ENCODE data around the gene PLAGL1. TPM values are rescaled to one million over a fixed set of nuclear protein-coding genes. Genes with fewer than 3 reads are reported as not detected.
A peak's percentile ranks its signal among the peaks of the same experiment; 100 is the strongest.
"Not testable (repeated sequence)": the region's sequence is repeated elsewhere in the genome, so short reads cannot be mapped to it uniquely, and the experiment has no call there.

PLAGL1 gene
- total RNA-seq, 1 donor from 2014 or later = 10.9 TPM

- ATAC-seq (peak; percentile 43), DNase-seq (peak; percentile 78)
- intact Hi-C loops (cut with micrococcal nuclease) = loop anchor here (2.0 kb wide), 1 partner anchor 439 kb away; no protein-coding TSS in a partner anchor
These were observed 5.4 kb upstream of the PLAGL1 start for GRCh38 chr6:144013486-144013909.

- DNase-seq (no peak), ATAC-seq (no peak)
- intact Hi-C loops (cut with micrococcal nuclease) = loop anchor here (2.0 kb wide), 1 partner anchor 438 kb away; no protein-coding TSS in a partner anchor
These were observed 4.5 kb upstream of the PLAGL1 start for GRCh38 chr6:144012534-144012933.

- intact Hi-C loops (cut with micrococcal nuclease); DNase-seq; ATAC-seq: not testable (repeated sequence)
These were observed 1.6 kb upstream of the PLAGL1 start for GRCh38 chr6:144009628-144010027.

GRCh38 chr6:144008846-144009245 is 787 bp upstream of the PLAGL1 start:
- no peak for ATAC-seq
- intact Hi-C loops (cut with micrococcal nuclease) = no loop called here
- DNase-seq = no peak

GRCh38 chr6:144007478-144008119 is 460 bp downstream of the PLAGL1 start:
- peak; percentile 65 for ATAC-seq
- no peak for DNase-seq
- intact Hi-C loops (cut with micrococcal nuclease) = no loop called here

GRCh38 chr6:144006736-144007477 is 1.2 kb downstream of the PLAGL1 start:
- intact Hi-C loops (cut with micrococcal nuclease) = no loop called here
- DNase-seq = peak; percentile 32
- ATAC-seq = peak; percentile 27

- intact Hi-C loops (cut with micrococcal nuclease) = no loop called here
- ATAC-seq (no peak), DNase-seq (no peak)
These were observed 8.7 kb downstream of the PLAGL1 start for GRCh38 chr6:143999406-143999805.

GRCh38 chr6:143998686-143999085 is 9.4 kb downstream of the PLAGL1 start:
- intact Hi-C loops (cut with micrococcal nuclease) = no loop called here
- ATAC-seq (no peak), DNase-seq (no peak)

GRCh38 chr6:143993965-143994646 is 14.0 kb downstream of the PLAGL1 start:
- ATAC-seq = no peak
- intact Hi-C loops (cut with micrococcal nuclease) = no loop called here

GRCh38 chr6:143992285-143992684 is 15.8 kb downstream of the PLAGL1 start:
- no peak for DNase-seq
- ATAC-seq = no peak
- intact Hi-C loops (cut with micrococcal nuclease) = no loop called here

More at GRCh38 chr6:143993965-143994646, 14.0 kb downstream of the PLAGL1 start:
- no peak for DNase-seq

GRCh38 chr6:143986463-143987065 is 21.5 kb downstream of the PLAGL1 start:
- ATAC-seq = peak; percentile 24
- intact Hi-C loops (cut with micrococcal nuclease) = no loop called here
- DNase-seq = no peak

GRCh38 chr6:143984666-143985065 is 23.4 kb downstream of the PLAGL1 start:
- intact Hi-C loops (cut with micrococcal nuclease) = no loop called here
- DNase-seq = no peak
- no peak for ATAC-seq

GRCh38 chr6:143982968-143983367 is 25.1 kb downstream of the PLAGL1 start:
- ATAC-seq (no peak), DNase-seq (no peak)
- intact Hi-C loops (cut with micrococcal nuclease) = no loop called here

- no peak for DNase-seq
- intact Hi-C loops (cut with micrococcal nuclease) = no loop called here
- ATAC-seq = no peak
These were observed 27.1 kb downstream of the PLAGL1 start for GRCh38 chr6:143980921-143981320.

GRCh38 chr6:143976806-143977349 is 31.2 kb downstream of the PLAGL1 start:
- intact Hi-C loops (cut with micrococcal nuclease) = no loop called here

GRCh38 chr6:143974089-143974488 is 34.0 kb downstream of the PLAGL1 start:
- DNase-seq = no peak
- intact Hi-C loops (cut with micrococcal nuclease) = no loop called here
- no peak for ATAC-seq

More at GRCh38 chr6:143976806-143977349, 31.2 kb downstream of the PLAGL1 start:
- DNase-seq (no peak), ATAC-seq (no peak)

GRCh38 chr6:143973097-143973966 is 34.7 kb downstream of the PLAGL1 start:
- intact Hi-C loops (cut with micrococcal nuclease) = no loop called here
- no peak for ATAC-seq
- no peak for DNase-seq

GRCh38 chr6:143971482-143972205 is 36.4 kb downstream of the PLAGL1 start:
- ATAC-seq (peak; percentile 26), DNase-seq (no peak)
- intact Hi-C loops (cut with micrococcal nuclease) = no loop called here
